Measurements from ENCODE around the gene RASSF5. TPM values are rescaled to one million over a fixed set of nuclear protein-coding genes. Genes with fewer than 3 reads are reported as not detected.

The RASSF5 gene
- total and polyA plus RNA-seq, 2 donors from 2014 or later, result 2.4 to 18.8 TPM

DNA sequence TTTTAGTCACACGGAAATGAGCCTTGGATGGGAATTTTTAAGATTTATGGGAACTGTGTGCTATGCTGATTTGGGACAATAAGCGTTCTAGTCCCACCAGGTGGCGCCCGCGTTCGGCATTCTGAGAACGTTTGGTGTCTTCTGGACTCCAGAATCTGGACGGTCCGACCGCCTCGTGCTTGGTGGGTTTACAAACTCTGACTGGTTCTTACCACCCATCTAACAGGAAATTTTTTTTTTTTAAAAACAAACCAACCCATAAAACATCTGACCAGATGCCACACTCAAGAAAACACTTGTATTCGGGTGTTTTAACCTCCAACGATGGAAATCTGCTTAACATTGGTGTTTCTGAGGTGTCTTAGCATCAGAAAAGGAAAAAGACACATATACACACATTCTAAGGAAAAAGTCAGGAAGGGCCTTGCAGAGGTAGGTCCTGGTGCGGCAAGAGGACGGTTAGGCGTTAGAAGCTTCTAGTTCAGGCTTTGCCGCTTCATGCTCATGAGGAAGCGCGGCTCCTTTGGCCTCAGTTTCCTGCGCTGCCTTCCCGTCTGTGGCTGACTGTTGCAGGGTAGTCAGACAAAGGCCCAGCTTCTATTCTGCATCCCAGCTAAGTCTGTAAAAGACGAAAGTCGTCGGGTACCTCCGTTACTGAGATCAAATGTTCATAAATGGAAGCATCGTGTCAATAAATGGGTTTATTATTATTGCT lies 127.2 kb downstream of the RASSF5 start:
- no peaks in the 10 kb centered on the region for H3K27me3 ChIP-seq (ENCODE audit: control insufficient read depth, insufficient read depth, low read length)
- DNase-seq, result peak; percentile 84 to 97 (median 93)
- H3K36me3 ChIP-seq (ENCODE audit: control insufficient read depth in 2 of 3, insufficient read depth in 3 of 3, low read length in 3 of 3), result no peaks in the 10 kb centered on the region
- H3K9me3 ChIP-seq (ENCODE audit: control insufficient read depth in 2 of 3, insufficient read depth in 1 of 3, low read length in 3 of 3), result no peaks in the 10 kb centered on the region
- intact Hi-C loops (cut with DNase I), result no loop called here
- peak; percentile 90 for TF ChIP-seq CTCF (IDR thresholded peaks at IDR 0.05; ENCODE audit: borderline replicate concordance, extremely low read depth, insufficient read depth)
- H3K27ac ChIP-seq (ENCODE audit: low read depth in 2 of 2, low read length in 2 of 2), result peak overlapping the region; percentile 76 to 79
- FAIRE-seq, result no peak
- H3K9ac ChIP-seq (ENCODE audit: low read length in 3 of 3), result peak overlapping the region; percentile 6 to 72 (median 53)
- H3K4me1 ChIP-seq (ENCODE audit: control insufficient read depth in 2 of 3, insufficient read depth in 2 of 3, low read depth in 1 of 3, low read length in 3 of 3), result peaks cover 0 to 11% (median 6%) of the 10 kb centered on the region in 3 donors
- peak overlapping the region; percentile 62 to 79 (median 70) for H3K4me3 ChIP-seq (ENCODE audit: low read length in 3 of 3)

DNA sequence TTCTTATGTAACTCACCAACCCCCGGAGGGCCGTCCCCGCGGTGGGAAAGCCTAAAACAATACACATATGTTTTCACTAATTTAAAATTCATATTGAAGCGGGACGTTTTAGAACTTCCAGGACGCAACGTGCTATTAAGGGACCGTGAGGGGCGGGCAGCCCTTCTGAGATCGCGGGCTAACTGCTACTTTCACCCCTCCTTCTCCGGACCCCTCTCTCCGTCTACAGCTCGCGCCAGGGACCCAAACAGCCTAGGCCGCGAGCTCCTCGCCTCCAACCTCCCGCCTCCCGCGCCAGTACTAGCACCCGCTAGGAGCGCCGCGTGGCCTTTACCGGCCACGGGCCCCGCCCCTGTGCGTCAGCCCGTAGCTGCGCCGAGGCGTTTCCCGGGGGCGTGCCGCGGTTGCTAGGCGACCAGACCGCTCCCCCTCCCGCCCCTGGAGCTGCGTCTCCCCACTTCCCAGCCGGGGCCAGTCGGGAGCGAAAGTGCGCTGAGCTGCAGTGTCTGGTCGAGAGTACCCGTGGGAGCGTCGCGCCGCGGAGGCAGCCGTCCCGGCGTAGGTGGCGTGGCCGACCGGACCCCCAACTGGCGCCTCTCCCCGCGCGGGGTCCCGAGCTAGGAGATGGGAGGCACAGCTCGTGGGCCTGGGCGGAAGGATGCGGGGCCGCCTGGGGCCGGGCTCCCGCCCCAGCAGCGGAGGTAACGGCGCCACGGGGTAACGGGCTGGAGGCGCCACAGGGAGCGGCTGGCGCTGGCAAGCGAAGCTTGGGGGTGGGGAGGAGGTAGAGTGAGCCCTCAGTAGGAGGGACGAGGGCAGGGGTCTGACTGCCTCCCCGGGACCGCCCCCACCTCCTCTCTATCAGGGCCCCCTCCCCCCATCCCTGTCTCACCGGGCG lies 128.0 kb downstream of the RASSF5 start, which contains the start of gene DYRK3:
Gene DYRK3 (plus strand): TSS at position 457 of the 898 bp plus-strand sequence. CDS start 168 bp downstream, at position 625.
- intact Hi-C loops (cut with DNase I), result no loop called here
- Histone ChIP-seq H3K27me3 (ENCODE audit: control insufficient read depth, insufficient read depth, low read length) (no peaks in the 10 kb centered on the region), H3K9me3 (ENCODE audit: control insufficient read depth in 2 of 3, insufficient read depth in 1 of 3, low read length in 3 of 3) (no peaks in the 10 kb centered on the region), H3K9ac (ENCODE audit: low read length in 3 of 3) (peak within 1 kb of the TSS; percentile 42 to 73 (median 68)), H3K4me1 (ENCODE audit: control insufficient read depth in 2 of 3, insufficient read depth in 2 of 3, low read depth in 1 of 3, low read length in 3 of 3) (peaks cover 0 to 11% (median 6%) of the 10 kb centered on the region in 3 donors), H3K27ac (ENCODE audit: low read depth in 2 of 2, low read length in 2 of 2) (peak within 1 kb of the TSS; percentile 76 to 85), H3K4me3 (ENCODE audit: low read length in 3 of 3) (peak within 1 kb of the TSS; percentile 62 to 79 (median 70)), H3K36me3 (ENCODE audit: control insufficient read depth in 2 of 3, insufficient read depth in 3 of 3, low read length in 3 of 3) (no peaks in the 10 kb centered on the region)
- no peak for TF ChIP-seq CTCF (IDR thresholded peaks at IDR 0.05; ENCODE audit: borderline replicate concordance, extremely low read depth, insufficient read depth)
- DNase-seq (peak; percentile 91 to 98 (median 95)), FAIRE-seq (no peak)

GRCh38 chr1:206635978-206636345 lies 128.6 kb downstream of the RASSF5 start:
- Histone ChIP-seq H3K4me1 (ENCODE audit: control insufficient read depth in 2 of 3, insufficient read depth in 2 of 3, low read depth in 1 of 3, low read length in 3 of 3) (peaks cover 0 to 11% (median 6%) of the 10 kb centered on the region in 3 donors), H3K9me3 (ENCODE audit: control insufficient read depth in 2 of 3, insufficient read depth in 1 of 3, low read length in 3 of 3) (no peaks in the 10 kb centered on the region)
- TF ChIP-seq CTCF (IDR thresholded peaks at IDR 0.05; ENCODE audit: borderline replicate concordance, extremely low read depth, insufficient read depth), result no peak

More at GRCh38 chr1:206635978-206636345, 128.6 kb downstream of the RASSF5 start:
- Histone ChIP-seq H3K36me3 (ENCODE audit: control insufficient read depth in 2 of 3, insufficient read depth in 3 of 3, low read length in 3 of 3) (no peaks in the 10 kb centered on the region), H3K4me3 (ENCODE audit: low read length in 3 of 3) (peak overlapping the region; percentile 40 to 79 (median 54)), H3K27ac (ENCODE audit: low read depth in 2 of 2, low read length in 2 of 2) (peak overlapping the region; percentile 76 to 85), H3K9ac (ENCODE audit: low read length in 3 of 3) (peak overlapping the region; percentile 42 to 68 (median 43)), H3K27me3 (ENCODE audit: control insufficient read depth, insufficient read depth, low read length) (no peaks in the 10 kb centered on the region)
- no peak for FAIRE-seq
- intact Hi-C loops (cut with DNase I), result no loop called here
- no peak for DNase-seq

Data from kidney (tissue), 14 donors.